Measurements from ENCODE around the gene KRTAP10-3.
"Not testable (repeated sequence)": the region's sequence is repeated elsewhere in the genome, so short reads cannot be mapped to it uniquely, and the experiment has no call there.

KRTAP10-3 gene

DNA sequence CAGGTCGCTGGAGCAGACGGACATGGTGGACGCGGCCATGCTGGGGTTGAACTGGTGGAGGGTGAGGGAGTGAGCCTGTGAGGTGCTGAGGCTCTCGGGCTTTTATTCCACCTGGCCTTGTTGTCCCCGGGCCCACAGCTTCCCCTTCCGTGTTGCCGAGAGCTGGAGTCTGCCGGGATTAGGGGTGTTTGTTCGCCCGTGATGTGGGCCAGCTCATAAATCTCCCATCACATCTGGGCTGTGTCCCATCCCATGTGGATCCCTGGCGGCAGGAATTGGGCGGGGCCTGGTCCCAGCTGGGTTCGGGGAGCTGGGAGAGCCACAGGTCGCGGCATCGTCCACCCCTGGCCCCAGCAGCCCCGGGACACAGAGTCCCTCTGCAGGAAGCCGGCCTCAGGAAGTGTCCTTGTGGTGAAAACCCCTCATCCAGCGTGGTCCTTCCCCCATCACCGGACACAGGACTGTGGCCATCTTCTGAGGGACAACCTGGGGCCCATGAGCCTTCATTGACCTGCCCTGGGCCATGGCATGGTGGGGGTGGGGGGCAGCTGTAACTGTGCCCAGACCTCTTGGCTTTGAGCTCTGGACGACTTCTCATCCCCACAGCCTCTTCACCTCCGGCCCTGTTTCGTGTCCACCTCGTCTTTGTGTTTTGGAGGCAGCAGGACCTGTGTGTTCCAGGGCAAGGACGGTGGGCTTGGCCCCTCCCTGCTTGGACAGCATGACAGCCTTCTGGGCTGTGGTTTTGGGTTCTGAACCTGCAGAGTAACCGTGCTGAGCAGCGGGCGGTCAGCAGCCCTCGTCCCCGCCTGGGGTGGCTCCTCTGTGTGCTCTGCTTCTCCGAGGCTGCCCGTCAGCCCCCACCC is 34.1 kb upstream of the KRTAP10-3 start, which contains the start of gene KRTAP10-6:
Gene KRTAP10-6 (minus strand): TSS at position 60 of the 866 bp plus-strand sequence. CDS start 21 bp downstream, at position 39.
- TF ChIP-seq, protein P1, sequence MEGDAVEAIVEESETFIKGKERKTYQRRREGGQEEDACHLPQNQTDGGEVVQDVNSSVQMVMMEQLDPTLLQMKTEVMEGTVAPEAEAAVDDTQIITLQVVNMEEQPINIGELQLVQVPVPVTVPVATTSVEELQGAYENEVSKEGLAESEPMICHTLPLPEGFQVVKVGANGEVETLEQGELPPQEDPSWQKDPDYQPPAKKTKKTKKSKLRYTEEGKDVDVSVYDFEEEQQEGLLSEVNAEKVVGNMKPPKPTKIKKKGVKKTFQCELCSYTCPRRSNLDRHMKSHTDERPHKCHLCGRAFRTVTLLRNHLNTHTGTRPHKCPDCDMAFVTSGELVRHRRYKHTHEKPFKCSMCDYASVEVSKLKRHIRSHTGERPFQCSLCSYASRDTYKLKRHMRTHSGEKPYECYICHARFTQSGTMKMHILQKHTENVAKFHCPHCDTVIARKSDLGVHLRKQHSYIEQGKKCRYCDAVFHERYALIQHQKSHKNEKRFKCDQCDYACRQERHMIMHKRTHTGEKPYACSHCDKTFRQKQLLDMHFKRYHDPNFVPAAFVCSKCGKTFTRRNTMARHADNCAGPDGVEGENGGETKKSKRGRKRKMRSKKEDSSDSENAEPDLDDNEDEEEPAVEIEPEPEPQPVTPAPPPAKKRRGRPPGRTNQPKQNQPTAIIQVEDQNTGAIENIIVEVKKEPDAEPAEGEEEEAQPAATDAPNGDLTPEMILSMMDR (IDR thresholded peaks at IDR 0.05; ENCODE audit: extremely low read depth, insufficient read depth, missing control alignments), result no peak
- DNase-seq (ENCODE audit: low spot score), result no peak
- in situ Hi-C loops (cut with MboI; ENCODE audit: low pct_unique_long_range_greater_than_20kb, low sequenced_read_pairs, unreplicated experiment), result no loop called here

- in situ Hi-C loops (cut with MboI; ENCODE audit: low pct_unique_long_range_greater_than_20kb, low sequenced_read_pairs, unreplicated experiment); DNase-seq (ENCODE audit: low spot score): not testable (repeated sequence)
These were observed 33.2 kb upstream of the KRTAP10-3 start for GRCh38 chr21:44591801-44592130.

DNA sequence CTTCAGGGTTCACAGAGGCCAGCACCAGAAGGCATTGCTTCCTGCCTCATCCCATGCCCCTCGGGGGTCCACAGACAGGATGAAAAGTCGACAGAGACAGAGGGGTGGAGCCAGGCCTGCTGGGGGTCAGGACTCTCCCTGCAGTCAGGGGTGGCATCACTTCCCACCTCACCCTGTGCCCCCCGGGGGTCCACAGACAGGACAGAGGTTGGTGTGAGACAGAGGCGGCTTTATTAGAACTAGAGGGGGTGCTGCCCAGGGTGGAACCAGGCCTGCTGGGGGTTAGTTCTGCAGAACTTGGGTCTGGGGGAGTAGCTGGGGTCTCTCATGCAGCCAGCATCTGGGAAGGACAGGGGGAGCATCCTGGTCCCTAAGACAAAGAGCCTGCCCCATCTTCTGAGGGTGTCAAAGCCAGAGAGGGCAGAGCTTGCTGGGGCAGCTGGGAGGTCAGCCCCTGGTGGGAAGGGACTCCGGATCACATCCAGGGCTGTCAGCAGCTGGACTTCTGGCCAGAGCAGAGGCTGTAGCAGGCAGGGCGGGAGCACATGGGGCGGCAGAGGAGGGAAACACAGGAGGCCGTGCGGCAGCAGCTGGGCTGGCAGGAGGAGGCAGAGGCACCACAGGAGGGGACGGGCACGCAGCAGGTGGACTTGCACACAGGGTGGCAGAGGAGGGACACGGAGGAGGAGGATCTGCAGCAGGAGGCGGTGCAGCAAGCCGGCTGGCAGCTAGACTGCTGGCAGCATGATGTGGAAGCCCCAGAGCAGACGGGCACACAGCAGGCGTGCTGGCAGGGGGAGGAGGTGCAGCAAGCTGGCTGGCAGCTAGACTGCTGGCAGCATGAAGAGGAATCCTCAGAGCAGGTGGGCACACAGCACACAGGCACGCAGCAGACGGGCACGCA is 32.6 kb upstream of the KRTAP10-3 start:
- DNase-seq (ENCODE audit: low spot score), result not testable (repeated sequence)

GRCh38 chr21:44590311-44590721 is 31.7 kb upstream of the KRTAP10-3 start:
- DNase-seq (ENCODE audit: low spot score), result no peak
- TF ChIP-seq, protein P1 (IDR thresholded peaks at IDR 0.05; ENCODE audit: extremely low read depth, insufficient read depth, missing control alignments), result no peak
- in situ Hi-C loops (cut with MboI; ENCODE audit: low pct_unique_long_range_greater_than_20kb, low sequenced_read_pairs, unreplicated experiment), result no loop called here

More for the DNA sequence above, 32.6 kb upstream of the KRTAP10-3 start:
- in situ Hi-C loops (cut with MboI; ENCODE audit: low pct_unique_long_range_greater_than_20kb, low sequenced_read_pairs, unreplicated experiment), result not testable (repeated sequence)

DNA sequence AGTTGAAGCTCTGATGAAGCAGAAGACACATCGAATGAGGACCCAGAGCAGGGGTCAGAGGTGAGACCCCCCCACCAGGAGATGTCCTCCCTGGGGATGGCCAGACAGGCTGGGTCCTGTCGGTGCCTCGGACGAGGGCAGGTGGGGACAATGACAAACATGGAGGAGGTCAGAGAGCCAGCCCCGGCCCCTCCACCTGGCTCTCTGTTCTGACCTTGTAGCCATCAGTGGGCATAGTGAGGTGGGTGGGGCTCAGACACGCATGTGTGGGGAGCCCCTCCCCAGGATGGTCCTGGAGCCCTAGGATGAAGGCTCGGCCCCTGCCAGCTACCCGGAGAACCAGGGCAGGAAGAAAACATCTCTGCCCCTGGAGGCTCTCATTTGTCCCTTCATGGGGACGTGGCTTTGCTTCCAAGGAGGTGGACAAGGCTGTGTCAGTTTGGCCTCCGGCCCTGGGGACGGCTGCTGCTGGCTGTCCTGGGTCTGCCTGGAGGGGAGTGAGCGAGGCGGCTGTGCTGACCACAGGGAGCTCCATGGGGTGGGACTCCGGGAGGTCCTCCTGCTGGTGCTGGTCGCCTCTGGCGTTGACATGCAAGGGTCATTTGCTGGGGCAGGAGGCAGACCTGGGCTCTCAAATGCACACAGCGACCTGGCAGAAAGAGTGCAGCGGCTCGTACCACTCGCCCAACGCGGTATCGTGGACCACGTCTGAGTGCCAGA is 31.2 kb upstream of the KRTAP10-3 start:
- DNase-seq (ENCODE audit: low spot score), result no peak
- TF ChIP-seq, protein P1 (IDR thresholded peaks at IDR 0.05; ENCODE audit: extremely low read depth, insufficient read depth, missing control alignments), result no peak
- in situ Hi-C loops (cut with MboI; ENCODE audit: low pct_unique_long_range_greater_than_20kb, low sequenced_read_pairs, unreplicated experiment), result no loop called here

GRCh38 chr21:44589094-44589493 is 30.5 kb upstream of the KRTAP10-3 start:
- TF ChIP-seq, protein P1 (IDR thresholded peaks at IDR 0.05; ENCODE audit: extremely low read depth, insufficient read depth, missing control alignments), result no peak
- DNase-seq (ENCODE audit: low spot score), result no peak
- in situ Hi-C loops (cut with MboI; ENCODE audit: low pct_unique_long_range_greater_than_20kb, low sequenced_read_pairs, unreplicated experiment), result no loop called here

DNA sequence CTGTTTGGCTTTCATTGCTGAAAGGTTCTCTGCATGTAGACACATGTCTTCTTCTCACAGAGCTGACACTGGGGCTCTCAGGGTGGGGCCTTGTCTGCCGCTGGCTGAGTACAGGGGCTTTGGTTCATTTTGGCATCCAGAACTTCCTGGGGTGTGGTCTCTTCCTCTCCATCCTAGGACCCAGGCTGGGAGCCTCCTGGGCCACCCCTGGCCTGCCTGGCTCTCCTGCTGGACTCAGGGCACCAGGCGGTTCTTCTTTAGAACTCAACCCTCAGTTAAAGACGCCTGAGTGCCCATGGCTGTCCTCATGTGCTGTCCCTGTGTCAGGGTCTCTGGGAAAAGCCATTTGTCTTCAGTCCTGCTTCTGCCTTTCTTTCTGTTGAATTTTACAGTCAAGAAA is 27.3 kb upstream of the KRTAP10-3 start:
- in situ Hi-C loops (cut with MboI; ENCODE audit: low pct_unique_long_range_greater_than_20kb, low sequenced_read_pairs, unreplicated experiment), result no loop called here
- DNase-seq (ENCODE audit: low spot score), result no peak
- TF ChIP-seq, protein P1 (IDR thresholded peaks at IDR 0.05; ENCODE audit: extremely low read depth, insufficient read depth, missing control alignments), result no peak

All from GM13977 (cell line).